Lower leg skin (tissue), 3 donors: ENCODE measurements around the gene NSUN2.

Source experiments
- POLR2A ChIP-seq, 2 donors: fragments of 450-650 bp; IDR thresholded peaks; one replicate each; pipeline ENCODE4 v1.6.1; 2016 to 2017; ENCODE audit warnings: antibody characterized with exemption in 2 of 2, mild to moderate bottlenecking in 1 of 2, moderate library complexity in 1 of 2
- TF ChIP-seq, protein P1 (sequence below), 3 donors: fragments of 450-650 bp; IDR thresholded peaks; one replicate each; pipeline ENCODE4 v1.5.1; 2016; ENCODE audit warnings: antibody characterized with exemption in 3 of 3, mild to moderate bottlenecking in 3 of 3, moderate library complexity in 2 of 3

DNA sequence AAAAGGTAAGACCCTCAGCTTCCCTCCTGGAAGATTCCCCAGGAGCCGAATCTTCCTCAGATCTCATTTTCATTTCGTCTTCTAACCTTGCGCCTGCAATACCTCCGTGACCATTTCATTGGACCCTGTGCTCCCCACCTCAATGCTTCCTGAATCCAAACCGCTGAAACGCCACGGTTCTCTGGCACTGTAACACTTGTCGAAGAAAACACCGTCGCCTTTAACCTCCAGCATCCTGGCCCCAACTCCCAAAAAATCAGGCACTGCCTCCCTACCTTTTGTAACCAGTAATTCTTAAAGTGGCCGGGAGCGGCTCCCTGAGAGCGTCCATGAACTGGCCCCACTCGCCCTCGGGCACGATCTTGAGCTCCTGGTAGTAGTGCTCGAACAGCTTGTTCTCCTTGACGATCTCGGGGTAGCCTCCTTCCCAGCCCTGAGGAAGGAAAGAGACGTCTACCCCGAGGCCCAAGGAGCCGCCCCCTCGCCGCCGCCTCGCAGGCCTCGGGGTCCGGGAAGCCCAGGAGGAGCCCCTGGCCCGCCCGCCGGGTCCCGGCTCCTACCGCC is 438 bp downstream of the NSUN2 start:
- TF ChIP-seq, protein P1, sequence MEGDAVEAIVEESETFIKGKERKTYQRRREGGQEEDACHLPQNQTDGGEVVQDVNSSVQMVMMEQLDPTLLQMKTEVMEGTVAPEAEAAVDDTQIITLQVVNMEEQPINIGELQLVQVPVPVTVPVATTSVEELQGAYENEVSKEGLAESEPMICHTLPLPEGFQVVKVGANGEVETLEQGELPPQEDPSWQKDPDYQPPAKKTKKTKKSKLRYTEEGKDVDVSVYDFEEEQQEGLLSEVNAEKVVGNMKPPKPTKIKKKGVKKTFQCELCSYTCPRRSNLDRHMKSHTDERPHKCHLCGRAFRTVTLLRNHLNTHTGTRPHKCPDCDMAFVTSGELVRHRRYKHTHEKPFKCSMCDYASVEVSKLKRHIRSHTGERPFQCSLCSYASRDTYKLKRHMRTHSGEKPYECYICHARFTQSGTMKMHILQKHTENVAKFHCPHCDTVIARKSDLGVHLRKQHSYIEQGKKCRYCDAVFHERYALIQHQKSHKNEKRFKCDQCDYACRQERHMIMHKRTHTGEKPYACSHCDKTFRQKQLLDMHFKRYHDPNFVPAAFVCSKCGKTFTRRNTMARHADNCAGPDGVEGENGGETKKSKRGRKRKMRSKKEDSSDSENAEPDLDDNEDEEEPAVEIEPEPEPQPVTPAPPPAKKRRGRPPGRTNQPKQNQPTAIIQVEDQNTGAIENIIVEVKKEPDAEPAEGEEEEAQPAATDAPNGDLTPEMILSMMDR (IDR thresholded peaks at IDR 0.05), result no peak
- TF ChIP-seq POLR2A (IDR thresholded peaks at IDR 0.05), result no peak
